Measurements from ENCODE around the gene APEX1.

DNA sequence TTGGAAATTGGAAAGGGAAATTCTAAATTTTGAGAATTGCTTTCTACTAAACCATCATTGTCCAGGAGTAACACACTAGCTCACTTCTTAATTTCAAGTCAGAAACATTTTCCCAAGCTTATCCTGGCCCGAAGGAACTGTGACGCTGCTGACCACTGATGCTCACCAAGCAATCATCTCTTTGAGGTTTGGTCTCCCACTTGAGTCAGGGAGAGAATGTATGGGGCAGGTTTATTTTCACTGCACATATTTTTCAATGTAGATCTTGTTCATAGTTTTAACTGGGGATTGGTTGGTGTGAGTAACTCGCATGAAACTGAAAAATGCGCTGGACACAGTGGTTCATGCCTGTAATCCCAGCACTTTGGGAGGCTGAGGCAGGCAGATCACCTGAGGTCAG, 37.5 kb downstream of the APEX1 start:
- TF ChIP-seq CTCF (IDR thresholded peaks at IDR 0.05) (no peak), RAD21 (IDR thresholded peaks at IDR 0.05; ENCODE audit: low read length) (no peak), PBX3 (IDR thresholded peaks at IDR 0.05) (no peak), POLR2AphosphoS5 (IDR thresholded peaks at IDR 0.05; ENCODE audit: low read depth, low read length) (no peak), EZH2phosphoT487 (IDR thresholded peaks at IDR 0.05; ENCODE audit: borderline replicate concordance, low read depth) (no peak), SMC3 (IDR thresholded peaks at IDR 0.05; ENCODE audit: low read depth, low read length) (no peak), SIN3A (IDR thresholded peaks at IDR 0.05; ENCODE audit: borderline replicate concordance, low read depth, low read length) (no peak), EP300 (IDR thresholded peaks at IDR 0.05; ENCODE audit: borderline replicate concordance in 1 of 2, low read depth in 1 of 2, low read length in 1 of 2) (no peak)

Data from SK-N-SH (cell line).